ENCODE measurements around the gene CDH8.

CDH8 gene

GRCh38 chr16:61945511-61945910 lies 90.7 kb downstream of the CDH8 start:
- no peak for TF ChIP-seq YY1 (IDR thresholded peaks at IDR 0.05; ENCODE audit: low read depth)
- TF ChIP-seq EGR1 (IDR thresholded peaks at IDR 0.05), result no peak
- TF ChIP-seq FOXM1 (IDR thresholded peaks at IDR 0.05; ENCODE audit: borderline replicate concordance, low read depth), result no peak
- no peak for TF ChIP-seq REST (IDR thresholded peaks at IDR 0.05; ENCODE audit: low read depth)
- TF ChIP-seq CREB1 (IDR thresholded peaks at IDR 0.05; ENCODE audit: low read depth), result no peak
- no peak for TF ChIP-seq RAD21 (IDR thresholded peaks at IDR 0.05; ENCODE audit: low read depth)
- no peak for TF ChIP-seq NFIC (IDR thresholded peaks at IDR 0.05)

GRCh38 chr16:61944004-61944403 lies 92.2 kb downstream of the CDH8 start:
- TF ChIP-seq FOXM1 (IDR thresholded peaks at IDR 0.05; ENCODE audit: borderline replicate concordance, low read depth) (no peak), EP300 (IDR thresholded peaks at IDR 0.05; ENCODE audit: borderline replicate concordance) (no peak), NFIC (IDR thresholded peaks at IDR 0.05) (no peak), TEAD4 (IDR thresholded peaks at IDR 0.05) (no peak), ZBTB7A (IDR thresholded peaks at IDR 0.05; ENCODE audit: low read depth) (no peak), RAD21 (IDR thresholded peaks at IDR 0.05; ENCODE audit: low read depth) (no peak), CREB1 (IDR thresholded peaks at IDR 0.05; ENCODE audit: low read depth) (no peak), CEBPB (IDR thresholded peaks at IDR 0.05) (no peak), TAF1 (IDR thresholded peaks at IDR 0.05; ENCODE audit: low read depth) (no peak), EGR1 (IDR thresholded peaks at IDR 0.05) (no peak), YY1 (IDR thresholded peaks at IDR 0.05; ENCODE audit: low read depth) (no peak), REST (IDR thresholded peaks at IDR 0.05; ENCODE audit: low read depth) (no peak), USF1 (IDR thresholded peaks at IDR 0.05) (no peak), TCF12 (IDR thresholded peaks at IDR 0.05; ENCODE audit: low read depth) (no peak)
- TF ChIP-seq, protein P1, sequence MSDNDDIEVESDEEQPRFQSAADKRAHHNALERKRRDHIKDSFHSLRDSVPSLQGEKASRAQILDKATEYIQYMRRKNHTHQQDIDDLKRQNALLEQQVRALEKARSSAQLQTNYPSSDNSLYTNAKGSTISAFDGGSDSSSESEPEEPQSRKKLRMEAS (IDR thresholded peaks at IDR 0.05), result no peak

DNA sequence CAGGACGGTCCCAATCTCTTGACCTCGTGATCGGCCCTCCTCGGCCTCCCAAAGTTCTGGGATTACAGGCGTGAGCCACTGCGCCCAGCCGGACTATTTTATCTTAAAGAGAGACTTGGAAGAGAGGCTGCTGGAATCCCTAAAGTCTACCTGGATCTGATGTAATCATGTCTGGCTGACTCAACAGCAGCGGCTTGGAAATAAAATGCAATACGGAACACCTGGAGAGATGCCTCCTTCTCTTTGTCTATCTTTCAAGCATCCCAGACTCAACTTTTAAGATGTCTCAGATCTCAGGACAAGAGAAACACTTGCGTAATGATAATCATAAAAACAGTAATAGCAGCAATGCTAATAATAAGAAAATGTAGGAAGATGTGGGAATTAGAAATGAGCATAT lies 95.6 kb downstream of the CDH8 start:
- TF ChIP-seq CEBPB (IDR thresholded peaks at IDR 0.05) (no peak), TCF12 (IDR thresholded peaks at IDR 0.05; ENCODE audit: low read depth) (no peak), RAD21 (IDR thresholded peaks at IDR 0.05; ENCODE audit: low read depth) (no peak), ZBTB7A (IDR thresholded peaks at IDR 0.05; ENCODE audit: low read depth) (no peak), USF1 (IDR thresholded peaks at IDR 0.05) (no peak), TAF1 (IDR thresholded peaks at IDR 0.05; ENCODE audit: low read depth) (no peak), CREB1 (IDR thresholded peaks at IDR 0.05; ENCODE audit: low read depth) (no peak), EP300 (IDR thresholded peaks at IDR 0.05; ENCODE audit: borderline replicate concordance) (no peak), NFIC (IDR thresholded peaks at IDR 0.05) (no peak), REST (IDR thresholded peaks at IDR 0.05; ENCODE audit: low read depth) (no peak), EGR1 (IDR thresholded peaks at IDR 0.05) (no peak), TEAD4 (IDR thresholded peaks at IDR 0.05) (no peak), YY1 (IDR thresholded peaks at IDR 0.05; ENCODE audit: low read depth) (no peak), FOXM1 (IDR thresholded peaks at IDR 0.05; ENCODE audit: borderline replicate concordance, low read depth) (no peak)
- TF ChIP-seq, protein P1 (IDR thresholded peaks at IDR 0.05), result no peak

- TF ChIP-seq, protein P1 (IDR thresholded peaks at IDR 0.05), result no peak
- TF ChIP-seq EP300 (IDR thresholded peaks at IDR 0.05; ENCODE audit: borderline replicate concordance) (no peak), YY1 (IDR thresholded peaks at IDR 0.05; ENCODE audit: low read depth) (no peak), CEBPB (IDR thresholded peaks at IDR 0.05) (no peak), TAF1 (IDR thresholded peaks at IDR 0.05; ENCODE audit: low read depth) (no peak), NFIC (IDR thresholded peaks at IDR 0.05) (no peak), TEAD4 (IDR thresholded peaks at IDR 0.05) (no peak), EGR1 (IDR thresholded peaks at IDR 0.05) (no peak), TCF12 (IDR thresholded peaks at IDR 0.05; ENCODE audit: low read depth) (no peak)
Observed at GRCh38 chr16:61937646-61938045, 98.6 kb downstream of the CDH8 start.

All from Ishikawa (cell line).